NT2/D1 (cell line): ENCODE data around the gene TAGLN.

Source experiments
- SUZ12 ChIP-seq: IDR thresholded peaks from 2 replicates; pipeline ENCODE4 v1.6.1; 2011; ENCODE audit not compliant: insufficient read length, insufficient read depth; ENCODE audit errors: extremely low read depth
- YY1 ChIP-seq: IDR thresholded peaks from 2 replicates; pipeline ENCODE4 v1.6.1; 2011; ENCODE audit not compliant: insufficient read length, insufficient read depth
- ZNF274 ChIP-seq: IDR thresholded peaks from 2 replicates; pipeline ENCODE4 v1.6.1; 2011; ENCODE audit warnings: mild to moderate bottlenecking, low read depth, low read length

- TF ChIP-seq ZNF274 = no peak
- no peak for TF ChIP-seq YY1
- no peak for TF ChIP-seq SUZ12
These were observed 10.5 kb upstream of the TAGLN start for GRCh38 chr11:117188620-117189081.
